Testis (tissue), 2 donors: ENCODE measurements around the gene POMGNT1.

ENCODE experiments used
- CTCF ChIP-seq, 3 experiments: fragments of 450-650 bp in 2 of 3; fragments of 200-600 bp in 1 of 3; sonication (generic) in 1 of 3; IDR thresholded peaks; one replicate each; pipeline ENCODE4 v1.5.1; 2016 to 2019; ENCODE audit warnings: antibody characterized with exemption in 3 of 3, mild to moderate bottlenecking in 2 of 3, moderate library complexity in 1 of 3
- POLR2A ChIP-seq: fragments of 450-650 bp; IDR thresholded peaks from one replicate; pipeline ENCODE4 v1.6.1; 2017; ENCODE audit warnings: antibody characterized with exemption, mild to moderate bottlenecking, moderate library complexity

- TF ChIP-seq CTCF (IDR thresholded peaks at IDR 0.05) (no peak), POLR2A (no peak)
These were observed 12.8 kb upstream of the POMGNT1 start for GRCh38 chr1:46211051-46211450.
